NT2/D1 (cell line): ENCODE results near the gene MUC5B.

Experiments used
- SUZ12 ChIP-seq: IDR thresholded peaks from 2 replicates; pipeline ENCODE4 v1.6.1; 2011; ENCODE audit not compliant: insufficient read length, insufficient read depth; ENCODE audit errors: extremely low read depth
- ZNF274 ChIP-seq: IDR thresholded peaks from 2 replicates; pipeline ENCODE4 v1.6.1; 2011; ENCODE audit warnings: mild to moderate bottlenecking, low read depth, low read length

DNA sequence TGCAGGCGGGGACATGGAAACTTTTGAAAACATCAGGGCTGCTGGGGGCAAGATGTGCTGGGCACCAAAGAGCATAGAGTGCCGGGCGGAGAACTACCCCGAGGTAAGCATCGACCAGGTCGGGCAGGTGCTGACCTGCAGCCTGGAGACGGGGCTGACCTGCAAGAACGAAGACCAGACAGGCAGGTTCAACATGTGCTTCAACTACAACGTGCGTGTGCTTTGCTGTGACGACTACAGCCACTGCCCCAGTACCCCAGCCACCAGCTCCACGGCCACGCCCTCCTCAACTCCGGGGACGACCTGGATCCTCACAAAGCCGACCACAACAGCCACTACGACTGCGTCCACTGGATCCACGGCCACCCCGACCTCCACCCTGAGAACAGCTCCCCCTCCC is 19.4 kb downstream of the MUC5B start:
- TF ChIP-seq ZNF274 = no peak
- TF ChIP-seq SUZ12 = no peak
